C4-2B (cell line): ENCODE measurements around the gene BRWD1.
A peak's percentile ranks its signal among the peaks of the same experiment; 100 is the strongest.

Experiments
- ZFX ChIP-seq: fragments of 450-650 bp; IDR thresholded peaks from 2 replicates; pipeline ENCODE4 v1.6.1; 2017
- TF ChIP-seq, protein P1 (sequence below): fragments of 450-650 bp; conservative IDR thresholded peaks from 2 replicates; pipeline ENCODE4 v1.5.1; 2017; ENCODE audit warnings: mild to moderate bottlenecking

DNA sequence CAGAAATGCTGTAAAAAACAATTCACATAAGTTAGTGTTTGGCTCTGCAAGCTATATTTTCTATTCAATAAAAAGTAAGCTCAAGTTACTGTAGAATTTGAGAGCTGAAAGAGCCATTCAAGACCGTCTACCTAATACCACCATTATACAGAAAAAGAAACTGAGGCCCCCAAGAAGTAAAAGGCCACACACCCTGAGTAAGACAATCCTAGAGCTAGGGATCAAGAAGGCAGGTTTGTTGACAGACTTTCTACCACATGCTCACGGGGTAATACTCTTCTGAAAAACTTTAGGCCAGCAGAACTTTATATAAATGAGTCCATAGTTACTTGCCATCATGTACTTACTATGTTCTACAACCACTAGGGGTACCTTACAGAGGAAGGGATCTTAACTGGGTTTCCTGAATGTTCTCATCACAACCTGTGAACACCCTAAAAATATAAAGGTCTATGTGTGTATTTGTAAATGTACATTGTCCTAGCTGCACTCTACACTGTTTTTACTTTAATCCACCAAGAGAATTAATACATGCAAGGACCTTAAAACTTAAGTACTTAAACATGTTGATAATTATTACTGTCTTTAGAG is 132.9 kb downstream of the BRWD1 start:
- TF ChIP-seq, protein P1, sequence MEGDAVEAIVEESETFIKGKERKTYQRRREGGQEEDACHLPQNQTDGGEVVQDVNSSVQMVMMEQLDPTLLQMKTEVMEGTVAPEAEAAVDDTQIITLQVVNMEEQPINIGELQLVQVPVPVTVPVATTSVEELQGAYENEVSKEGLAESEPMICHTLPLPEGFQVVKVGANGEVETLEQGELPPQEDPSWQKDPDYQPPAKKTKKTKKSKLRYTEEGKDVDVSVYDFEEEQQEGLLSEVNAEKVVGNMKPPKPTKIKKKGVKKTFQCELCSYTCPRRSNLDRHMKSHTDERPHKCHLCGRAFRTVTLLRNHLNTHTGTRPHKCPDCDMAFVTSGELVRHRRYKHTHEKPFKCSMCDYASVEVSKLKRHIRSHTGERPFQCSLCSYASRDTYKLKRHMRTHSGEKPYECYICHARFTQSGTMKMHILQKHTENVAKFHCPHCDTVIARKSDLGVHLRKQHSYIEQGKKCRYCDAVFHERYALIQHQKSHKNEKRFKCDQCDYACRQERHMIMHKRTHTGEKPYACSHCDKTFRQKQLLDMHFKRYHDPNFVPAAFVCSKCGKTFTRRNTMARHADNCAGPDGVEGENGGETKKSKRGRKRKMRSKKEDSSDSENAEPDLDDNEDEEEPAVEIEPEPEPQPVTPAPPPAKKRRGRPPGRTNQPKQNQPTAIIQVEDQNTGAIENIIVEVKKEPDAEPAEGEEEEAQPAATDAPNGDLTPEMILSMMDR = peak; percentile 4; the same call in 1 of the 2 replicates
- no peak for TF ChIP-seq ZFX
